Skin epidermis (tissue), 12 donors: ENCODE data around the gene DCDC1.
"Not testable (repeated sequence)": the region's sequence is repeated elsewhere in the genome, so short reads cannot be mapped to it uniquely, and the experiment has no call there.

ENCODE experiments used
- H3K27ac ChIP-seq, 21 experiments: fragments of 200-600 bp; sonication (generic) in 11 of 21; one replicate each; pipeline ENCODE4 v1.5.0; 2020; ENCODE audit warnings: mild to moderate bottlenecking in 3 of 21, inconsistent platforms in 2 of 21, moderate library complexity in 2 of 21
- H3K4me3 ChIP-seq, 7 experiments: fragments of 200-600 bp; sonication (generic) in 2 of 7; one replicate each; pipeline ENCODE4 v1.5.0; 2020; ENCODE audit warnings: inconsistent platforms in 2 of 7, mild to moderate bottlenecking in 2 of 7, moderate library complexity in 1 of 7

The DCDC1 gene

DNA sequence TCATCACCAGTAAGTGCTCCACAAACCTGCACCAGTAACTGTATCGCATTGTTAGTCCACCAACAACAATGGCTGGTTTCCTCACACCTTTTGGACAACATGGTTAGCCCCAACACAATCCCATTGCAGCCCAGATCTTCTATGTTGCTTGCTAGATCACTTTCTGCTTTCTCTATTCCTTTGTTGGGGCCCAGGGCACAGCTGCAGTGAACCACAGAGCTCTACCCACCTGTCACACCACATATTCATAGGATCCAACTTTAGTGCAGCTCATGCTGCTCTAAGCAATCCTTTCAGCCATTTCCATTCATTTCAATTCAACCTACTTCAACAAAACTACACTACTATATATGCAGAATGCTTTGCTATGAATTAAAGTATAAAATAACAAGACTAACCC, 364.3 kb downstream of the DCDC1 start:
- no peak overlapping the region for H3K4me3 ChIP-seq
- no peak overlapping the region for H3K27ac ChIP-seq

DNA sequence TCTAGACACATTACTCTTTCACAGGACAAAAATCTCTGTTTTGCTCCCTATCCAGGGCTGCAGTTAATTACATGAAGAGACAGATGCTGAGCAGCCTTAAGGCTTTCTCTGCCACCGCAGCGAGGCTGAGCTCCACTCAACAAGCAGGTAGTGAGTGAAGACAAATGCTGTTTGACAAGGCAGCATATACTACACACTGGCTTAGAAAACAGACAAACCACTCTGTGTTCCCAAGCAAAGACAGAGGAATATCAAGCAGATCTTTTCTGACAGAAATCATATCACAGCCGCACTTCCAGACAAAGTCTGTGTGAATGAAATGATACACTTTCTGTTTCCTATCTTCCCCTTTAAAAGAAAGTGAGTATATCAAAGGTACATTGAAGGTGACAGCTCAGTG, 368.1 kb downstream of the DCDC1 start:
- Histone ChIP-seq H3K27ac (no peak overlapping the region), H3K4me3 (no peak overlapping the region)

DNA sequence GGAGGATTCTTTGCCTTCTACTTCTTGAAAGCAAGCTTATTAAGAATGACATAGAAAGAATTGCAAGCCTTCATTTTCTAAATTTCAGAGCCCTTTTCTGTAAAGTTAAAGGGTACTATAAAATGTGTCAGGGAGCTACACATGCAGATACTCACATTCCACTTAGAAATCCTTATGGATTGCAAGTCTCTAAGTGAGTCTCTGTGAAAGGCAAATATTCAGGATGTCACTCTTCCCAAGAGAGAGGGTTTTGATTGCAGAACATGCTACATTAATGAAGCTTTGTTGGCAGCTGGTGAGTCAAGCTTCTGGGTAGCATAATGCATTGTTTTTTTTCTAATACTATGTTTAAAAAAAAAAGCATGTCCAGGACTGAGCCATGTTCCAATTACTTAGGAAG, 369.2 kb downstream of the DCDC1 start:
- Histone ChIP-seq H3K4me3 (no peak overlapping the region), H3K27ac (no peak overlapping the region)

DNA sequence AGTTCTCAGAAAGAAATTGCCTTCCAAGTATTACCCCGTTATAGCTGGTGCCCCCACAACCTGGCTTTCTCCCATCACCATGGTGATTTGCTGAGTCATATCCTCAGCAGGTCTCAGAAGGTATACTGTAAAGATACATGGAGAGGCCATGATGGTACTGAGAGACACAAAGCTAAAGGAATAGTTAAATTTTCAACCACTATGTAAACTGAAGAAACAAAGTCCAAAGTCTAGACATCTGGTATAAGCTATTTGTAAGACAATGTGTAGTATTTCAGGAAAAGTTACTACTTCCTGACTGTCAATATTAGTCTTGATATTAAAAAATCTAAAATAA, 377.1 kb downstream of the DCDC1 start:
- Histone ChIP-seq H3K27ac (no peak overlapping the region), H3K4me3 (no peak overlapping the region)

DNA sequence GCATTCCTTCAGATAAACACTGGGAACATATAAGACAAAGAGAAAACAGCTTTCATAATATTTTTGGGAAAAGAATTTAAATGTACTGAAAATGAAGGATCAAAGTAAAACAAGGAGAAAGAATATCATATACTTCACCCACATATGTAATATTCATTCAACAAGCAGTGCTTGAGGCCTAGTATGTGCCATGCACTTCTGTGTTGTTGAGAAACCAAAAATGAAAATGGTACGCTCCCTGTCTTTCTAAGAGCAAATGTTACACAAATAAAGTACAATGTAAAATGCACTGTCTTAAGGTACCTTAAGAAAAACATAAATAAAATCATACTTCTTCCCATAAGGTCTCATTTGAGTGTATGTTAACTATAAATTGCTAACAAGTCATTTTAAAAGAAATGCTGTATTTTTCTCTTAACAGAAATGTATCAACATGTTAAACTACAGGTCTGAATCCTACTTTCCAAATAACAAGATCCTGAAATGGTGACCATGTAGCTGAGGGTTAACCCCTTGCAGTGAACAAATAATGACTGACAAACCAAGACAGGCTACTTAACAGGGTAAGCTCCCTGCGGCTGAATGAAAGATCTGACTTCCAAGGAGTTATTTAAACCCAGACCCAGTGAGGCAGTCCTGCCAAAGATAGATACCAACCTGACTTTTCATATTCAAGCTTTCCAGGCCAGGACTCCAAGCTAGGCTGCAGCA, 377.6 kb downstream of the DCDC1 start:
- H3K4me3 ChIP-seq: no peak overlapping the region
- no peak overlapping the region for H3K27ac ChIP-seq

DNA sequence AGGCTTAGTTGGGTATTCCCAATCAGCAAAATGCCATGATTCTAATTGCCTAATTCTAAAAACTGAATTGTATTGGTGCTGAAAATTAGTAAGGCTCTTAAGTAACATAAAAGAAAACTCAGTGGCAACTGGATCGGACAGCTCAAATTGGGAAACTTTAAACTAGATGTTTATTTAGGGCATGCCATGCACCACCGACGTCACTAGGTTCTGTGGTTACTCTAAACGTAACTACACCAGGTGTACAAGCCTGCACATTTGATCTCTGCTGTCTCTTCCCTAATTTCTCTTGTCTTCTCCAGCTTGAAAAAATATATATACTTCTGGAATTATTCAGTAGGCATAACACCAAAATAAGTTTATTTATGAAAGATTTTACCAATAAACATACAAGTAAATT, 378.2 kb downstream of the DCDC1 start:
- Histone ChIP-seq H3K27ac (no peak overlapping the region), H3K4me3 (no peak overlapping the region)

DNA sequence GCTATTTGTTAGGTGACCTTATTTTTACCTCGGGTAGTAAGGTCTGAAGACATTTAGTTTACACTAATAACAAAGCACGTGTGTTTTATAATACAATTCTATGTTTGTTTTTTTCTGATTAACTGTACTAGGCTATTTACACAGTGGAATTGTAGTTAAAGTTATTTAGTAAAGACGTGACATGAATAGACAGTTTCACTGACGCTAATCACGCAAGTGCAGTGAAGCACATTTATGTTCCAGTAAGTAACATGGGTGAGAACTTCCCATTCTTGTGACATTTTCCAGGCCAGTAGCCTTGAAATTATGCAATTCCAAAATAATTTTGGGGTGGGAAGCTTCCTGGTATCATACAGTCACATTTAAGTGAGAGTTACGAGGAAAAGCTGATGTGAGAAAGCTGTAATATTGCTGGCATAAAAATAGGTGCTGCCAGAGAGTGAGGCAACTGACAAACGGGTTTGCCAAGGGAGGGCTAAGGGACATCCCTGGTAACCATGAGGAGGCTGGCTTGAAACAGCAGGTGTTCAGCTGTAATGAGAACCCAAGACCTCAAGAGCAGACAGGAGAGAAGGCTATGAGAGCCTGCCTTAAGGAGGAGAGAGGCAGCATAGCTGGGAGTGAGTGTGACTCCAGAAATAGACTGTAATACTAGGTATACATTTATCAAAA, 378.8 kb downstream of the DCDC1 start:
- H3K27ac ChIP-seq: no peak overlapping the region
- H3K4me3 ChIP-seq: no peak overlapping the region

DNA sequence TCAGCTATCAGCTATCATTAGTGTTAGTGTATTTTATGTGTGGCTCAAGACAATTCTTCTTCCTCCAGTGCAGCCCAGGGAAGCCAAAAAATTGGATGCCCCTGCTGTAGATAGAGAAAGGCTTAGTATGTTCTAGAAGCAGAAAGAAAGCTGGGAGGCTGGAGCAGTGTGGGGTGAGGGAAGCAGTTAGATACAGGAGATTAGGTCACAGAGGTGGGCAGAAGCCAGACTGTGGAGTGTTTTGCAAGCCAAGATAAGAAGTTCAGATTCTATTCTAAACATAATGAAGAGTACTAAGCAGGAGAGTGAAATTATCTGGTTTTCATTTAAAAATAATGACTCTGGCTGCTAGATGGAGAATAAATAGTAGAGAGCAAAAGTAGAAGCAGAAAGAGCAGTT, 381.7 kb downstream of the DCDC1 start:
- Histone ChIP-seq H3K27ac (no peak overlapping the region), H3K4me3 (no peak overlapping the region)

DNA sequence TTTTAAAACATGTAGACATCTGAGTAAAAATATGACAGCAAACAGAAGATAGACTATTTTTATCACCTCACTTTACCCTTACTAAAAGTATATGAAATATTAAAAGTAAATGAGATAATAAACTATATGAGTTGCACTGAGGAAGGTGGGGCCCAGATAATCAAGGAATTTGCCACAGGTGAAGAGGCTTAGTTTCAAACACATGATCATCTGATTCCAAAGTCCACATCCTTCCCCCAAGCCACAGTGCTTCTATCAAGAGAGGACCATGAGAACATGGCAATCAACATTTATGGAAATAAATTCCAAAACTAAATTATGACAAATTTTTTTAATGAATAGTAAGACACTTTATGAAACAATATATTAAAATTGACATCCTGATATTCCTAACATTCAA, 384.0 kb downstream of the DCDC1 start:
- no peak overlapping the region for H3K4me3 ChIP-seq
- H3K27ac ChIP-seq: no peak overlapping the region

DNA sequence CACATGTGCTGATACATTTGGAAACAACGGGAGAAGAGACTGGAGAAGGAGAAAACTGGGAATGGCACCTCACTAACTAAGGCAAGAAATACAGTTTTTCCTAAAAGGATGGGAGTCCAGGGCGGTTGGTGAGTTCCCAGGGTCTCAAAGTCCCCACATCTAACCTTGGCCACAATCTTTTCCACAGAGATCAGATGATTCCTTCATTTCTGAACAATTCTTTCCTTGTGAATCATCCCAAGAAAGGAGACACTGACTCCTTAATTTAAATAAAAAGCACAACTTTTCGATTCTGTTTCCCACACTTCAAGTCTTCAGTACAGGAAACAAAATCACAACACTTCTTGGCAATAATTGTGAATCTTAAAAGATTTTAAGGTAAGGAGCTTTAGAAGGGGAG, 384.7 kb downstream of the DCDC1 start:
- Histone ChIP-seq H3K27ac (no peak overlapping the region), H3K4me3 (no peak overlapping the region)

DNA sequence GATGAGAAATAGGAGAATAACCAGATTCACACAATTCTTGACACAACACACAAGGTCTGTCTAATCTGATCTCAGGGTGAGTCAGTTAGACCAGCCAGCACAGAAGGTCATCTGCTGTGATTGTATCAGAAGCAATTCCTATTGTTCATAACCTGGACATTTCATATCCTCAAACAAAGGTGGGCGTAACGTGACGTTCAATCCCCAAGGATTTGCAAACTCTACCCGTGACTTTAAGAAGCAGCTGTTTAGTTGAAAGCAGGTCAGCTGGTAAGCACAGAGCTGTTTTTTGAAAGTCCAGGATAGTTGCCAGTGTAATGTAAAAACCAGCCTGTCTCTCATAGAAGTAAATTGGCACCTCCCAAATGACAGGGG, 385.1 kb downstream of the DCDC1 start:
- Histone ChIP-seq H3K4me3 (no peak overlapping the region), H3K27ac (no peak overlapping the region)

DNA sequence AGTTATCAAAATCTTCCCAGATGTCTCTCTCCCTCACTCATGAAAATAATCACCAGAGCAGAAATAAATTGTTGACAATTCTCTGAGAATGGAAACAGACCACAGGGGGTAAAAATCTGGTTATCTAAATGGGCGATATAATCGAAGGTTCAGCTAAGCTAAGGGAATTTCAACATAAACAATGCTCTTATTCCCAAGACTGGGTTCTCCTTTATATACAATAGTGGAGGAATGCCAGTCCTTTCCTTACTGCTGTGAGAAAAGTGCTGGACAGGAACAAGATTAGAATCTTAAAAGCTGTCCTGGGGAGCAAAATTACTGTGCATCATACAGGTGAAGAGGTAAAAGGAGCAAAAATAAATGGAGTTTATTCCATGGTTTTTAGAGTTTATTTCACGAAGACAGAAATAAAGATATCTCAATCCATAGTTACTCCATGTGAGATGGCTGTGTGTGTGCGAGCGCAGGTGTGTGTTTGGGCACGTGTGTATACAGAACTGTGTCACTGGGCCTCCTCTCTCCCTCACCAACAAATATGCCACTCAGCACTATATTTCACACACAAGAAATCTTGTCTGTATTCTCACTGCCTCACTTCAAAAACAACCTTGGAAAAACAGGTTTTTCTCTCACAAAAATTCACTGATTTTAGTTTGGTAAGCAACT, 385.6 kb downstream of the DCDC1 start:
- no peak overlapping the region for H3K27ac ChIP-seq
- H3K4me3 ChIP-seq: no peak overlapping the region

DNA sequence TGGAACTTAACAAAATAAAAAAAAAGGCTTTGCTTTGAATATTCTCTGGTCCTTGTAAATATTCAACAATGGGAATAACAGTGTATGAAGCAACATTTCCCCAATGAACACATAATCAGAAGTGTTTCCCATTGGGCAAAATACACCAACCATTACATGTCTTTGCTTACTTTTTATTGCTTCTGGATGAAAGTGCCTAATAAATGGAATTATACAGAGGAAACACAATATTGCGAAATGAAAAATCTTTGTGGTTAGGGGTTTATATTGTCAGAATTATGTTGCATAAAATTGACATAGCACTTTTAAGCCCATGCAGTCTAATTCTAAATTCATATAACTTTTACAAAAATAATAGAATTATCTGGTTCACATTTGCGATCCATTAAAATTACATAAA, 386.4 kb downstream of the DCDC1 start:
- no peak overlapping the region for H3K27ac ChIP-seq
- H3K4me3 ChIP-seq: no peak overlapping the region

DNA sequence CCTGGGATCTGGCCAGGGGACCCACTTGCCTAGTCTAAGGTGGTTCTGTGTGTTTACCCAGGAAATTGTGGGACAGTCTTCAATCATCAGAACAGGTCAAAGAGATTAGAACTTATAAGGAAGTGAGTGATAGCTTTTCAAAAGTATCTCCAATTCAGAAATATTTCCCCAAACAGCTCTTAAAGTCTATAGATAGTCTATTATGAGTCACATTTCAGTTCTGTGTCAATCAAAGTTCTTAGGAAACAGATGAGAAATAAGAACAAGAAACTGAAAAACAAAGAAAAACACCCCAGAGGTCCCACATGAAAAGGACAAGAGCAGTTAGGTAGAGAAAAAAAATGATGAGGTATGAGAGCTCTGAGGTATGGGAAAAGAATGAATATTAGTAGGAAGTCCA, 402.0 kb downstream of the DCDC1 start:
- Histone ChIP-seq H3K27ac (no peak overlapping the region), H3K4me3 (no peak overlapping the region)

DNA sequence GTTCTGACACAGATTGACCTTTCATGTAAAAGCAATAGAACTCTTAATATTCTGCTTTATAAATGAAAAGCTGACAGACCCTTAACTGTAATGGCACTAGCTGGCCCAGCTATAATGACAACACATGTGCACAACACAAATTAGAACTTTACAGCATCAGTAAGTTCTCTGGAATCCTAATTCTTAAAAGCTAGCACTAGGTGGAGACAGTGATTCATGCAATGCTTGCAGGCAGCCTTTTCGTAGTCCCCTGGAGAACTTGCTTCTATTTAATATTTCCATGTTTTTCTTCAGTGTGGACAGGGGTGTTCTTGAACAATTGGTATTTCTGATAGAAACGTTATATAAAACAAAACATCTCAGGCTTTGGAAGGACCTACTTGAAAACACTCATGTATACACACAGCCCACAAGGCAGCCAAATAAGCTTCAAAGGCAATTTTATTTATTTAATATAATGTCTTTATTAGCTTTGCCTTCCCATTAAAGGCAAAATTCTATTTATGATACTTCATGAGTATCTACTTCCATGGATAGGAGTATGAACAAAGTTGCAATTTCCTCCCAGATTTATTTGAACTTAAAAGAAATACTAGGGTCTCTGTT, 409.0 kb downstream of the DCDC1 start:
- no peak overlapping the region for H3K4me3 ChIP-seq

DNA sequence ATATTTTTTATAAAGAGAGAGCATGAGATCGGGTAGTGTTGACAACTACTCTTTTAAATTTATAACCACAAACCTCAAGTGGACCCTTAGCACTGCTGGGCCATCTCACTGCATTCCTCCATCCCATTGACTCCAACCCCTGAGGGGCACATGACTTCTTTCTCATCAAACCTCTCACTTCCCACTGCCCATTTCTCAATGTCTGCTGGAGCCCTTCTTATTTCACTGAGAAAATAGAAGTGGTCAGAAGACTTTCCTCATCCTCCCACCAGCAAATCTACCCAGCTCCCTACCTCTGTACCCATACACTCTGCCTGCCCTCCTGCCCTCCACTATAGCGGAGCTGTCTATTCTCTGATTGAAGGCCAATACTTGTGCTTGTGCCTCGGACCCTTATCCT, 412.8 kb downstream of the DCDC1 start:
- H3K4me3 ChIP-seq: no peak overlapping the region
- no peak overlapping the region for H3K27ac ChIP-seq

More for the DNA sequence above, 409.0 kb downstream of the DCDC1 start:
- no peak overlapping the region for H3K27ac ChIP-seq

DNA sequence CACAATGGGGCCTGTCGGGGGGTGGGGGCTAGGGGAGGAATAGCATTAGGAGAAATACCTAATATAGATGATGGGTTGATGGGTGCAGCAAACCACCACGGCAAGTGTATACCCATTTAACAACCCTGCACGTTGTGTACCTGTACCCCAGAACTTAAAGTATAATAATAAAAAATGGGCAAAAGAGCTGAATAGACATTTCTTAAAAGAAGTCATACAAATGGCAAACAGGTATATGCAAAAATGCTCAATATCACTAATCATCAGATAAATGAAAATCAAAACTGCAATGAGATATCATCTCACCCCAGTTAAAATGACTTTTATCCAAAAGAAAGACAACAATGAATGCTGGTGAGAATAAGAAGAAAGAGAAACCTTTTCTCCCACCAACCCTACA, 419.7 kb downstream of the DCDC1 start:
- no peak overlapping the region for H3K27ac ChIP-seq
- no peak overlapping the region for H3K4me3 ChIP-seq

DNA sequence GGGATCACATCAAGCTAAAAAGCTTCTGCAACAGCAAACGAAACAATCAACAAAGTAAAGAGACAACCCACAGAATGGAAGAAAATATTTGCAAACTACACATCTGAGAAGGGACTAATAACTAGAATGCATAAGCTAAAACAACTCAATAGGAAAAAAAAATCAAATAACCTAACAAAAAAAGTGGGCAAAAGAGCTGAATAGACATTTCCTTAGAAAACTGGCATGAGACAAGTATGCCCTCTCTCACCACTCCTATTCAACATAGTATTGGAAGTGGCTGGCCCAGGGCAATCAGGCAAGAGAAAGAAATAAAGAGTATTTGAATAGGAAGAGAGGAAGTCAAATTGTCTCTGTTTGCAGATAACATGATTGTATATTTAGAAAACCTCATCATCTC, 421.8 kb downstream of the DCDC1 start:
- H3K27ac ChIP-seq, H3K4me3 ChIP-seq: not testable (repeated sequence)

DNA sequence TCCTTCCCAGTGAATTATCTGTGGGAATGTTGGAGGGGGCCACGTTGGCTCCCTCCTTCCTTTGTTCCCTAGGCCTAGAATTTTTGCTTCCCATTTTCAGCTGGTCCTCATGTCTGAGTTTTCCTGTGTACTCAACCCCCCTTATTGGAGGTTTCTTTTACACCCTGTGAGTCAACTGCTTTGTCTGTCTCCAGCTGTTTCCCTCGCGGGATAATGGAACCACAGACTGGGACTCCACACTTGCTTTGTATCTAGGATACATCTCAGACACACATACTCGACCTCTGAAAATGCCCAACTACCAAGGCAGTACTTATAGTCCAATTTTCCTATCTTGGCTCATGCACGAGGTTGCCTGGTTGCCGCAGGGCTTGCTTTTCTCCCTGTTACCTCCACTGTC, 430.7 kb downstream of the DCDC1 start:
- Histone ChIP-seq H3K27ac (no peak overlapping the region), H3K4me3 (no peak overlapping the region)

DNA sequence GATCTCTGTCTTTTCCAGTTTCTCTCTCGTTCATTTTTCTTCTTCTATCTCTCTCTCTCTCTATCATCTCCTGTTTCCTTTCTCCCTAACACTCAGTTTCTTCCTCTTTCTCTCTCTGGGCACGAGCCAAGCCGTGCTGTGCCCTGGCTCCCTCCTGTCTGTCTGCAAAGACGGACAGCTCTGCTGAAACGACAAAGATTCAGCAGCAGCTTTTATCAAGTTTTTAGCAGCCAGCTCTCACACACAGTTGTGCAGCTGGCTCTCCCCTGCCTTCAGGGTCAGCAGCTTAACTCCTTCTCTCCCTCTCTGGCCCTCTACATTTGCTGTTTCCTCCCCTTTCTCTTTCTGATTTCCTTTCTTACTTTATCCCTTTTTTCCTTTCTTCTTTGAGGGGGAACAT, 431.4 kb downstream of the DCDC1 start:
- no peak overlapping the region for H3K4me3 ChIP-seq
- no peak overlapping the region for H3K27ac ChIP-seq

DNA sequence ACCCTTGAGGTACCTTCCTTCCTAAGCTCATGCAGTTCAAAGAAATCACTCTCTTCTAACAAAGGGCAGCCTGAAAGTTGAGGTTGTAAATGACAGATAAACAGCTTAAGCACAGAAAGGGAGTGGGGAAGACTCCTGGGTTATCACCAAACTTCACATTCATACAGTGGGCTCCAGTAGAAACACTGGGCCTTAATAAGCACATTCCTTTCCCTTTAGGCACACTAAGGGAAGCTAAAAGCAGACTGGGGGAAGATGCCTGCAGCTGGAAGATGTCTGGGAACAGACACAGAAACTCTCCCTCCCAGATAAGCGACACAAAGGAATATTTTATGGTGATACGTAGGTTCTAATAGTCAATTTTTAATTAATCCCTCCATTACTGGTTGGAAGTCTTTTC, 433.0 kb downstream of the DCDC1 start:
- no peak overlapping the region for H3K4me3 ChIP-seq
- H3K27ac ChIP-seq: no peak overlapping the region
